WTC11 (cell line): Measurements from ENCODE around the gene UBAP2. TPM values are rescaled to one million over a fixed set of nuclear protein-coding genes. Genes with fewer than 3 reads are reported as not detected.
"Not testable (repeated sequence)": the region's sequence is repeated elsewhere in the genome, so short reads cannot be mapped to it uniquely, and the experiment has no call there.

Experiments
- ATAC-seq: fragments of 200-7000 bp; cut with Tn5 transposase; 2 replicates; pipeline ENCODE4 v1.10.0; 2021; ENCODE audit warnings: mild to moderate bottlenecking, moderate library complexity
- CTCF ChIA-PET: fragments of 300-600 bp; sonication (Branson Sonifier 250); formaldehyde crosslinking; loops from one replicate; lab custom pipeline; 2021; ENCODE audit warnings: antibody characterized with exemption; lab: Charles Lee
- POLR2A ChIA-PET: fragments of 350-600 bp; sonication (Branson Sonifier 250); formaldehyde crosslinking; loops from one replicate; lab custom pipeline; 2021; ENCODE audit warnings: antibody characterized with exemption; lab: Charles Lee
- DNase-seq: peaks from one replicate; pipeline ENCODE4 v3.0.0; 2021; ENCODE audit warnings: low spot score
- H3K27ac Mint-ChIP-seq: 2 replicates; pipeline ENCODE4 v1.8.0; 2021; ENCODE audit warnings: mixed read lengths
- H3K27me3 Mint-ChIP-seq: 2 replicates; pipeline ENCODE4 v1.8.0; 2021; ENCODE audit warnings: low read depth, mild to moderate bottlenecking, moderate library complexity, mixed read lengths
- H3K36me3 Mint-ChIP-seq: 2 replicates; pipeline ENCODE4 v1.8.0; 2021; ENCODE audit warnings: mixed read lengths
- H3K4me1 Mint-ChIP-seq: 2 replicates; pipeline ENCODE4 v1.8.0; 2022; ENCODE audit warnings: mixed read lengths
- H3K4me3 Mint-ChIP-seq: 2 replicates; pipeline ENCODE4 v1.8.0; 2021; ENCODE audit warnings: mild to moderate bottlenecking, moderate library complexity, mixed read lengths
- H3K9me3 Mint-ChIP-seq: 2 replicates; pipeline ENCODE4 v1.8.0; 2021; ENCODE audit warnings: mixed read lengths
- AR ChIP-seq: fragments of 250-450 bp; sonication (Bioruptor Pico); IDR thresholded peaks from 2 replicates; pipeline ENCODE4 v1.9.0; 2021; ENCODE audit warnings: mild to moderate bottlenecking
- ATF6 ChIP-seq: sonication (generic); formaldehyde crosslinking; IDR thresholded peaks from 2 replicates; pipeline ENCODE4 v1.8.1; 2023; ENCODE audit warnings: mild to moderate bottlenecking, missing genetic modification reagents
- CDX4 ChIP-seq: fragments of 250-450 bp; sonication (Bioruptor Pico); IDR thresholded peaks from 2 replicates; pipeline ENCODE4 v1.9.0; 2021; ENCODE audit warnings: moderate library complexity, mild to moderate bottlenecking, inconsistent platforms, borderline replicate concordance
- CREB1 ChIP-seq: sonication (generic); formaldehyde crosslinking; IDR thresholded peaks from 2 replicates; pipeline ENCODE4 v1.8.0; 2023; ENCODE audit warnings: mild to moderate bottlenecking, missing genetic modification reagents
- E2F1 ChIP-seq: sonication (generic); formaldehyde crosslinking; IDR thresholded peaks from 2 replicates; pipeline ENCODE4 v1.8.0; 2022; ENCODE audit warnings: mild to moderate bottlenecking, missing genetic modification reagents
- E2F5 ChIP-seq: sonication (generic); formaldehyde crosslinking; IDR thresholded peaks from 2 replicates; pipeline ENCODE4 v1.8.1; 2022; ENCODE audit warnings: mild to moderate bottlenecking, moderate library complexity, missing genetic modification reagents
- FOXJ3 ChIP-seq: sonication (generic); formaldehyde crosslinking; IDR thresholded peaks from 2 replicates; pipeline ENCODE4 v1.9.0; 2021; ENCODE audit warnings: missing genetic modification reagents, mild to moderate bottlenecking, borderline replicate concordance
- GTF2I ChIP-seq: fragments of 250-450 bp; sonication (Bioruptor Pico); conservative IDR thresholded peaks from 2 replicates; pipeline ENCODE4 v1.4.0; 2021; ENCODE audit warnings: mild to moderate bottlenecking
- HMGA2 ChIP-seq: fragments of 250-450 bp; sonication (Bioruptor Pico); IDR thresholded peaks from 2 replicates; pipeline ENCODE4 v1.4.0; 2021; ENCODE audit warnings: mild to moderate bottlenecking, moderate library complexity
- IRF2 ChIP-seq: sonication (generic); formaldehyde crosslinking; IDR thresholded peaks from 2 replicates; pipeline ENCODE4 v1.8.0; 2022; ENCODE audit warnings: low read depth, missing genetic modification reagents, borderline replicate concordance
- JAZF1 ChIP-seq: fragments of 250-450 bp; sonication (Bioruptor Pico); IDR thresholded peaks from 2 replicates; pipeline ENCODE4 v1.9.0; 2021; ENCODE audit warnings: moderate library complexity, mild to moderate bottlenecking, inconsistent platforms
- MXD4 ChIP-seq: fragments of 250-450 bp; sonication (Bioruptor Pico); IDR thresholded peaks from 2 replicates; pipeline ENCODE4 v1.8.0; 2021; ENCODE audit warnings: mild to moderate bottlenecking, moderate library complexity, borderline replicate concordance
- NFATC4 ChIP-seq: fragments of 250-450 bp; sonication (Bioruptor Pico); IDR thresholded peaks from 2 replicates; pipeline ENCODE4 v1.9.0; 2021; ENCODE audit warnings: mild to moderate bottlenecking
- NFE2L1 ChIP-seq: sonication (generic); formaldehyde crosslinking; IDR thresholded peaks from 2 replicates; pipeline ENCODE4 v1.8.1; 2023; ENCODE audit warnings: missing genetic modification reagents
- NR3C1 ChIP-seq: sonication (generic); formaldehyde crosslinking; conservative IDR thresholded peaks from 2 replicates; pipeline ENCODE4 v1.8.1; 2023; ENCODE audit warnings: low read depth, mild to moderate bottlenecking, missing genetic modification reagents
- PREB ChIP-seq: sonication (generic); formaldehyde crosslinking; IDR thresholded peaks from 2 replicates; pipeline ENCODE4 v1.8.1; 2022; ENCODE audit warnings: mild to moderate bottlenecking, missing genetic modification reagents, moderate library complexity, borderline replicate concordance
- TCF7 ChIP-seq: sonication (generic); formaldehyde crosslinking; IDR thresholded peaks from 2 replicates; pipeline ENCODE4 v1.8.0; 2022; ENCODE audit warnings: mild to moderate bottlenecking, low read depth, missing genetic modification reagents, moderate library complexity
- TEAD1 ChIP-seq: sonication (generic); formaldehyde crosslinking; IDR thresholded peaks from 2 replicates; pipeline ENCODE4 v1.8.0; 2022; ENCODE audit warnings: mild to moderate bottlenecking, missing genetic modification reagents
- ZNF512 ChIP-seq: sonication (generic); formaldehyde crosslinking; IDR thresholded peaks from 2 replicates; pipeline ENCODE4 v1.8.1; 2022; ENCODE audit warnings: missing genetic modification reagents, borderline replicate concordance
- total RNA-seq: library from RNA; stranded (reverse); gene quantifications from 3 replicates; pipeline ENCODE4 v1.2.3, GENCODE V29; 2021

UBAP2 gene
- total RNA-seq, 1 experiment from 2014 or later = 63.9 TPM

- no peak for TF ChIP-seq ATF6 (CRISPR knock-in tag)
- TF ChIP-seq ZNF512 = no peak
- no peak for TF ChIP-seq NFE2L1 (CRISPR knock-in tag)
- TF ChIP-seq E2F1 = no peak
- TF ChIP-seq CDX4 = no peak
- no peak for TF ChIP-seq NR3C1
- no peak for TF ChIP-seq E2F5
Observed at GRCh38 chr9:33964086-33964768, 84.5 kb downstream of the UBAP2 start (continued).

GRCh38 chr9:33962468-33962867 lies 86.2 kb downstream of the UBAP2 start:
- H3K4me1 Mint-ChIP-seq, H3K4me3 Mint-ChIP-seq, H3K27ac Mint-ChIP-seq, POLR2A ChIA-PET, DNase-seq, H3K27me3 Mint-ChIP-seq, H3K9me3 Mint-ChIP-seq, ATAC-seq, CTCF ChIA-PET: not testable (repeated sequence)
- peaks cover 25% of the 10 kb centered on the region for H3K36me3 Mint-ChIP-seq

GRCh38 chr9:33959725-33960124 lies 89.0 kb downstream of the UBAP2 start:
- ATAC-seq (no peak), DNase-seq (no peak)
- TF ChIP-seq TEAD1 (CRISPR knock-in tag) (no peak), CREB1 (CRISPR knock-in tag) (no peak), NFATC4 (CRISPR knock-in tag) (no peak), GTF2I (no peak), MXD4 (CRISPR knock-in tag) (no peak)
- Mint-ChIP-seq H3K4me1 (no peaks in the 10 kb centered on the region), H3K27ac (no peak overlapping the region), H3K27me3 (no peaks in the 10 kb centered on the region), H3K4me3 (no peak overlapping the region), H3K9me3 (no peaks in the 10 kb centered on the region), H3K36me3 (peaks cover 35% of the 10 kb centered on the region)
- POLR2A ChIA-PET = no interaction called here
- CTCF ChIA-PET = no interaction called here

- no peak for TF ChIP-seq TCF7 (CRISPR knock-in tag)
- TF ChIP-seq PREB (CRISPR knock-in tag) = no peak
- TF ChIP-seq NR3C1 = no peak
- no peak for TF ChIP-seq IRF2
- no peak for TF ChIP-seq FOXJ3 (CRISPR knock-in tag)
- TF ChIP-seq HMGA2 = no peak
- no peak for TF ChIP-seq AR (CRISPR knock-in tag)
- TF ChIP-seq JAZF1 (CRISPR knock-in tag) = no peak
Observed at GRCh38 chr9:33956544-33956943, 92.1 kb downstream of the UBAP2 start.

More at GRCh38 chr9:33956544-33956943, 92.1 kb downstream of the UBAP2 start:
- ChIA-PET POLR2A (no interaction called here), CTCF (no interaction called here)
- Mint-ChIP-seq H3K4me3 (no peak overlapping the region), H3K27ac (no peak overlapping the region), H3K4me1 (no peaks in the 10 kb centered on the region), H3K27me3 (no peaks in the 10 kb centered on the region), H3K9me3 (no peaks in the 10 kb centered on the region), H3K36me3 (peaks cover 58% of the 10 kb centered on the region)
- ATAC-seq (no peak), DNase-seq (no peak)
